ENCODE data around the gene EBF3. TPM values are rescaled to one million over a fixed set of nuclear protein-coding genes. Genes with fewer than 3 reads are reported as not detected.

The EBF3 gene
- total RNA-seq, 2 donors from 2014 or later = 0.44 to 2.0 TPM

DNA sequence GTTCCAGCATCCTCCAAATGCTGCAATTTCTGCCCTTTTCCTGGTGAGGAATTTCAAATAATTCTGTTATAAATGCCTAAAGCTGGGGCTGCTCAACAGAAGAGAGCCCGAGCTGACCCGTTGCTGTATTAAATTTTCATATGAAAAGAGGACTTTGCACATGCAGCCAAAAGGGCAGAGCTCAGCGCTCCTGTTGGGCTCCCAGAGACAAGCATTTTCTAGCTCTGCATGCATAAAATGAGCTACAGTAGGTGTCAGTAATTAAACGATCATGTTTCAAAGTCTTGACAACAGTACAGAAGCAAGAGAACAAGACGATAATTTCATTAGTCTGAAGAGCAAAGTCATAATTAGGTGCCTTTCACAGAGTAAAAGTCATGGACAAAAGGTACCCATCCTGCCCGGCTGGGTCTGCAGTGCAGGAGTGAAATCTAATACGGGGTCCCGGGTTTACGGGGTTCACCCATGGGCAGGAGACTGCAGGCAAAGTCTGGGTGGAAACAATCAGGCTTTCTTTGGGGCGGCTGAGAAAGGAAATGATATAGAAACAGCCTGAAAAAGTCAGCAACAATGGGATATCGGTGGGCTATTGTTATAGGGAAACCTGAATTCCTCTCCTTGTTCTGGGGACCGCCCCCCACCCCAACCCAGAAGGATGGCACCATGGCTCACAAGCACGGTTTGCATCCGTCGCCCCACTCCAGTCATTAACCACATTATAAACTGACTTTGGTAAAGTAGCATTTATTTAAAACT, 66.0 kb downstream of the EBF3 start:
- no peak for DNase-seq
- Histone ChIP-seq H3K36me3 (ENCODE audit: control insufficient read depth, insufficient read depth, low read length) (no peaks in the 10 kb centered on the region), H3K4me3 (ENCODE audit: low read length) (no peak overlapping the region), H3K27ac (ENCODE audit: low read depth, low read length) (peak overlapping the region; percentile 93), H3K9ac (ENCODE audit: extremely low read depth, low read length, poor library complexity, severe bottlenecking) (no peak overlapping the region), H3K27me3 (ENCODE audit: control insufficient read depth, insufficient read depth, low read length, poor library complexity, severe bottlenecking) (peaks cover 8% of the 10 kb centered on the region), H3K4me1 (ENCODE audit: control insufficient read depth, insufficient read depth, low read length) (peaks cover 4% of the 10 kb centered on the region), H3K9me3 (ENCODE audit: control insufficient read depth, low read length) (no peaks in the 10 kb centered on the region)
- Mint-ChIP-seq H3K27me3 (ENCODE audit: insufficient read depth) (peaks cover 5% of the 10 kb centered on the region), H3K4me3 (no peak overlapping the region), H3K9me3 (no peaks in the 10 kb centered on the region), H3K36me3 (ENCODE audit: low read depth) (no peaks in the 10 kb centered on the region), H3K4me1 (peaks cover 31% of the 10 kb centered on the region), H3K27ac (no peak overlapping the region)
- TF ChIP-seq, protein P1, sequence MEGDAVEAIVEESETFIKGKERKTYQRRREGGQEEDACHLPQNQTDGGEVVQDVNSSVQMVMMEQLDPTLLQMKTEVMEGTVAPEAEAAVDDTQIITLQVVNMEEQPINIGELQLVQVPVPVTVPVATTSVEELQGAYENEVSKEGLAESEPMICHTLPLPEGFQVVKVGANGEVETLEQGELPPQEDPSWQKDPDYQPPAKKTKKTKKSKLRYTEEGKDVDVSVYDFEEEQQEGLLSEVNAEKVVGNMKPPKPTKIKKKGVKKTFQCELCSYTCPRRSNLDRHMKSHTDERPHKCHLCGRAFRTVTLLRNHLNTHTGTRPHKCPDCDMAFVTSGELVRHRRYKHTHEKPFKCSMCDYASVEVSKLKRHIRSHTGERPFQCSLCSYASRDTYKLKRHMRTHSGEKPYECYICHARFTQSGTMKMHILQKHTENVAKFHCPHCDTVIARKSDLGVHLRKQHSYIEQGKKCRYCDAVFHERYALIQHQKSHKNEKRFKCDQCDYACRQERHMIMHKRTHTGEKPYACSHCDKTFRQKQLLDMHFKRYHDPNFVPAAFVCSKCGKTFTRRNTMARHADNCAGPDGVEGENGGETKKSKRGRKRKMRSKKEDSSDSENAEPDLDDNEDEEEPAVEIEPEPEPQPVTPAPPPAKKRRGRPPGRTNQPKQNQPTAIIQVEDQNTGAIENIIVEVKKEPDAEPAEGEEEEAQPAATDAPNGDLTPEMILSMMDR (conservative IDR thresholded peaks at IDR 0.05) = no peak
- WGBS, 2 experiments (ENCODE audit: insufficient coverage in 1 of 2, insufficient read length in 1 of 2) = 56 to 65% methylated on average over 9 to 14 of the region's 15 CpGs

DNA sequence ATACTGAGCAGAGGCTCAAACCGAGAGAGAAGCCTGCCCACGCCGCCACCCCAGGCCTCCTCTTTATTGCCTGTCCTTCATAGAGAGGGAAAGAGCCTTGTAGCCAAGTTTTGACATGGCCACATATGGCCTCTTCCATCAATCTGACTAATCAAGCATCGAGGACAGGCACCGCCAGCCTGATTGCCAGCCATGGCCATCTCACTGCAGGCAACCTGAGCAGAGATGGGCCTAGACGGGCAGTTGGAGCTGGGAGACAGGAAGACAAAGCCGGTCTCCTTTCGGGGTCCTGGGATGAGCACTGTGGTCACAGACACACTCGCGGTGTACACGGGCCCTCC, 67.2 kb downstream of the EBF3 start:
- Mint-ChIP-seq H3K27me3 (ENCODE audit: insufficient read depth) (no peaks in the 10 kb centered on the region), H3K9me3 (no peaks in the 10 kb centered on the region), H3K27ac (no peak overlapping the region), H3K4me1 (peaks cover 37% of the 10 kb centered on the region), H3K36me3 (ENCODE audit: low read depth) (no peaks in the 10 kb centered on the region), H3K4me3 (no peak overlapping the region)
- no peaks in the 10 kb centered on the region for H3K9me3 ChIP-seq (ENCODE audit: control insufficient read depth, low read length)
- no peak overlapping the region for H3K9ac ChIP-seq (ENCODE audit: extremely low read depth, low read length, poor library complexity, severe bottlenecking)
- peak overlapping the region; percentile 93 for H3K27ac ChIP-seq (ENCODE audit: low read depth, low read length)
- TF ChIP-seq, protein P1 (conservative IDR thresholded peaks at IDR 0.05) = no peak
- H3K27me3 ChIP-seq (ENCODE audit: control insufficient read depth, insufficient read depth, low read length, poor library complexity, severe bottlenecking) = peaks cover 8% of the 10 kb centered on the region
- H3K4me3 ChIP-seq (ENCODE audit: low read length) = no peak overlapping the region
- WGBS, 2 experiments (ENCODE audit: insufficient coverage in 1 of 2, insufficient read length in 1 of 2) = 74 to 89% methylated on average over 6 to 11 of the region's 11 CpGs
- no peak for DNase-seq
- no peaks in the 10 kb centered on the region for H3K36me3 ChIP-seq (ENCODE audit: control insufficient read depth, insufficient read depth, low read length)
- H3K4me1 ChIP-seq (ENCODE audit: control insufficient read depth, insufficient read depth, low read length) = peaks cover 4% of the 10 kb centered on the region

DNA sequence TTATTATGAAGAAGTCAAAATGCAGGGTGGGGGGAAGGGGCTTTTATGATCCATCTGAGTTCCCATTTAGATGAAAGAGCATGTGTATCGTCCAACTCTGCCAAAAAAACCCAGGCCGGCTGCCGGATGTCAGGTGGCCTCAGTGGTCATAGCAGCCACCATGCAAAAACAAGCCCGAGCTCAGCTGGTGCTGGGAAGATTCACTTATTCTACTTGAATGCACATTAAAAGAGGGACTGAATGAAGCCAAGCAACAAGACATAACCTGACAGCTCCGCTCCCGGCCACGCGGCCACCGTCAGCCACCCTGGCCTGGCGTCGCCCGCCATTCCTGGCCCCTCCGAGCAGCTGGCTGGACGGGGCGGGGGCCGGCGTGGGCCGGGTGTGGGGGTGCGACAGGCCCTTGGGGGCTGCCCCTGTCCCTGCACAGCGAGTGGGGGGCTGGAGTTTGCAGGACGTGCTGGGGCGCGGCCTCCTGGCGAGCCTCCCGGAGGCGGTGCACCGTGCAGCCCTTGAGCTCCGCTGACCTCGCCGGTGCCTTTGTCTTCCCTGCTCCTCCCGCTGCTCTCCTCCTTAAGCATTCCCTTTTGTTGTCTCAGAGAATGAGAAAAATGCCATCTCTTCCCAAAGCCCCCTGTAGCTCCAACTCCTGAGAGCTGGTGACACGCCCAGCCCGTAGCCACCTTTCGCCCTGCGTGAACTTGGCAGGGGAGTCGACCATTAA, 67.8 kb downstream of the EBF3 start:
- Mint-ChIP-seq H3K27me3 (ENCODE audit: insufficient read depth) (no peaks in the 10 kb centered on the region), H3K27ac (no peak overlapping the region), H3K9me3 (no peaks in the 10 kb centered on the region), H3K4me3 (no peak overlapping the region), H3K36me3 (ENCODE audit: low read depth) (no peaks in the 10 kb centered on the region), H3K4me1 (peaks cover 37% of the 10 kb centered on the region)
- peaks cover 8% of the 10 kb centered on the region for H3K27me3 ChIP-seq (ENCODE audit: control insufficient read depth, insufficient read depth, low read length, poor library complexity, severe bottlenecking)
- 60 to 69% methylated on average over 9 to 36 of the region's 36 CpGs for WGBS, 2 experiments (ENCODE audit: insufficient coverage in 1 of 2, insufficient read length in 1 of 2)
- peak overlapping the region; percentile 93 for H3K27ac ChIP-seq (ENCODE audit: low read depth, low read length)
- TF ChIP-seq, protein P1 (conservative IDR thresholded peaks at IDR 0.05) = no peak
- DNase-seq = no peak
- no peak overlapping the region for H3K4me3 ChIP-seq (ENCODE audit: low read length)
- no peaks in the 10 kb centered on the region for H3K9me3 ChIP-seq (ENCODE audit: control insufficient read depth, low read length)
- no peak overlapping the region for H3K9ac ChIP-seq (ENCODE audit: extremely low read depth, low read length, poor library complexity, severe bottlenecking)
- H3K36me3 ChIP-seq (ENCODE audit: control insufficient read depth, insufficient read depth, low read length) = no peaks in the 10 kb centered on the region
- H3K4me1 ChIP-seq (ENCODE audit: control insufficient read depth, insufficient read depth, low read length) = peaks cover 4% of the 10 kb centered on the region
